GF-D8 (cell line): ENCODE measurements around the gene SLC6A11.
A peak's percentile ranks its signal among the peaks of the same experiment; 100 is the strongest.

Experiments used
- DNase-seq: peaks from one replicate; lab custom pipeline; 2025; lab: John Stamatoyannopoulos, UW

The SLC6A11 gene

DNA sequence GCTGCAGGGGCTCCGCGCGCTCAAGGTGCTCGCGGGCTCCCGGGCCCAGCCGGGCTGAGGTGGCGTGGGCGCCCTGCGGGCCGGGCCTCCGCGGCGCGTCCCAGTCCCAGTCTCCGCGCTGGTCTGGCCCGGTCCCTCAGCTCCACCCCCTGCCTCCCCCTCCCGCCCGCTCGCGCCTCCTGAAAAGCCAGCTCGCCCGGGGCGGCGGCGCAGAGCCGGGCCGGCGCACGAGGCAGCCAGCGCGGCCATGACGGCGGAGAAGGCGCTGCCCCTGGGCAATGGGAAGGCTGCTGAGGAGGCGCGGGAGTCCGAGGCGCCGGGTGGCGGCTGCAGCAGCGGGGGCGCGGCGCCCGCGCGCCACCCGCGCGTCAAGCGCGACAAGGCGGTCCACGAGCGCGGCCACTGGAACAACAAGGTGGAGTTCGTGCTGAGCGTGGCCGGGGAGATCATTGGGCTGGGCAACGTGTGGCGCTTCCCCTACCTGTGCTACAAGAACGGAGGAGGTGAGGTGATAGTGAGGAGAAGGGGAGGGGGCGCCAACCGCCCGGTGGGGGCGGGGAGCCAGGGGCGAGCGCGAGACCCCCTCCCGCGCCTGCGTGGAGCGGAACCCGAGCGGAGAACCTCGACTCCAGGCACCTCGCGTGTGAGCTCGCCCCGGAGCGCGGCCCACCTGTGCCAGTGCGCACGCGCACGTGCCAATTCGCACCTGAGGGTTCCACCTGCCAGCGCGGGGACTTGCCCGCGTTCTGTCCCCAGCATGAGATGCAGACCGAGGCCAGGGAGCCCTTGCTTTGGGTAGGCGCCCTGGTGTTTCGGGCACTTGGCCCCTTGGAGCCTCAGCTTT is at the start of gene SLC6A11:
Gene SLC6A11, plus strand, starts transcription at position 210 of the 844 bp plus-strand sequence. Its CDS starts 38 bp downstream, at position 248.
- no peak for DNase-seq

GRCh38 chr3:10768708-10769394 is 47.2 kb upstream of the SLC6A11 start:
- no peak for DNase-seq

DNA sequence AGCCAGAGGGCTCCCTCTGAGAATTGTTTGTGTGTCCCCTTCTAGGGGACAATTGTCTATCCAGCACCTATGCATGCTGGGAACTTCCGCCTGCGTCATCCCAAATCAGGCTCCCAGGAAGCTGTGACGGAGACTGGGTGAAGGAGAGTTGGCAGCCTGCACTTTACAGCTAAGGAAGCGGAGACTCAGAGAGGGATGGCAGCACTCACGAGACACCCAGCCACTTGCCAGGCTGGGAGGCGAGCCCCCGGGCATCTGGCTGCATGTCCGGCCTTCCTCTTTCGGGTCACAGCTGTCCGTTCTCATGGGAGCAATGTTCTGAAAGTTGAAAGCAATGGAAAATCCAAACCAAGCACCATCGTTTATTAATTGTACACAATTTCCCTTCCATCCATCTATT is 45.5 kb upstream of the SLC6A11 start:
- DNase-seq, result no peak

GRCh38 chr3:10770981-10771380 is 45.0 kb upstream of the SLC6A11 start:
- no peak for DNase-seq

GRCh38 chr3:10771486-10772270 is 44.4 kb upstream of the SLC6A11 start:
- no peak for DNase-seq

DNA sequence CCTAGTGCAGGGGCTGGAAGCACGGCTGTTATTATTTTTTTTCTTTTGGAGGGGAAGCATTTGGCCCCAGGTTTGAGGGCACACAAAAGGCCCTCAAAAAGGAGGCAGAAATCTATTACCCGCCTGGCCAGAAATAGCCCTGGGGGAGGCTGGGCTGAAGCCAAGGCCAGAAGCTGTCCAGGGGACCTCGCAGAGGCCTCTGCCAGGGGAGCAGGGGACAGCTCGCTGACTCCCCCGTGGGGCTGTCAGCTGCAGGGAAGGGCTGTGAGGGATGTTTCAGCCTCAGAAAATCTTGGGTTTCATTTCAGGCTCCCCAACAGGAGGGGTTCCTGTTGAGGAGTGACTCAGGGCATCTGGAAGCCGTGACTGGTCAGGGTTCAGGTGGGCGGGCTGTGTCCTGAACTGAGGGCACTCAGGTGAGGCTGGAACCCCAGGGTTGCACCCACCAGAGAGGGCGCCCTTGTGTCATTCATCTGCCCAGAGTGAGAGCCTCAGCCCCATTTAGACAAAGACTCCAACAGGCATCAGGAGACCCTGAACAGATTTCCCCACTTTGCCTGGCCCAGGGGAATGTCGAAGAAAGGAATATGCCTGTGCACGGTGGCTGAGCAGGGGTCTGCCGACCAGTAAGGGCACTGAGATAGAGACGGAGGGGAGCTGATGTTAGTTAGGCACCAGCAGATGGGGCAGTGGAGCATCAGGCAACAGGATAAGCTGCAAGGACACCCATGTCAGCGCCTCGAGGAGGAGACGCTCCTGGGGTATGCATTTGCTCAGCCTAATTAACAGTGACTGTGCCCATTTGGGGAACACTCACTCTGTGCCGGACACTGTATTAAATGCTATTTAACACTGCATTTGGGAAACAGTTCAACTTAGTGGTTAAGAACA is 43.5 kb upstream of the SLC6A11 start:
- DNase-seq, result no peak

- no peak for DNase-seq
Observed at GRCh38 chr3:10774129-10774670, 41.8 kb upstream of the SLC6A11 start.

DNA sequence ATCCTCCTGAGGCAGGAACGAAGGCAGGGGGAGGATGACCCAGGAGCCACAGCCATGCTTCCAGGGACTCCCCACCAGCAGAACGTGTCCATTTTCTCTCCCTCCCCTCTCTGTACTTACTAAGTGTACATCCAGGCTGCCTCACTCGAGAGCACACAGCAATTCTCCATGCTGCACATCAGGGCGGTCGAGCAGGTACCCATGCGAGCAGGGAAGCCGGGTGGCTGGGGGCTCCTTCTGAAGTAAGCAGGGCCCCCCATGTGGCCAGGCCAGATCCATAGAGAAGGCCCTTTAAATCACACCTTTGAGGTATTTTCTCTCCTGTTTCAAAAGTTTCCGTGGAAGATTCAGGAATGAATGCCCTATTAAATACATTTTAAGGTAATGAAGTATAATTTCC is 41.2 kb upstream of the SLC6A11 start:
- DNase-seq, result no peak

DNA sequence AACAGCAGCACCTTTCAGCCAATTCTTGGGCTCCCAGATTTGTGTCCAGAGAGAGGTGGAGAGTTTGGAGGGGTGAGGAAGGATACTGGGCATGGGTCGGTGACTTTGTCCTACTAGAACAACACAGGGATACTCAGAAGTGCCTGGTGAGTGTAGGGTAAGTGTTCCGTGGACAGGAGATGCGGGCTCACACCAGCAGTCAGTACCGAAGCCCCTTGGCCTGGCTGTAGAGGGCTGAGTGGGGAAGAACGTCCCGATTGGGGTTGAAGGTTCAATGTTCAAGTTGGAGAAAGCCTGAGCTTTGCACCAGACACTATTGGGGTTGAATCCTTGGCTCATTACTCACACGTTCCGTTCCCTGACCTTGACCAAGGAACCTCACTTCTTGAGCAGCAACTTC is 40.8 kb upstream of the SLC6A11 start:
- no peak for DNase-seq

DNA sequence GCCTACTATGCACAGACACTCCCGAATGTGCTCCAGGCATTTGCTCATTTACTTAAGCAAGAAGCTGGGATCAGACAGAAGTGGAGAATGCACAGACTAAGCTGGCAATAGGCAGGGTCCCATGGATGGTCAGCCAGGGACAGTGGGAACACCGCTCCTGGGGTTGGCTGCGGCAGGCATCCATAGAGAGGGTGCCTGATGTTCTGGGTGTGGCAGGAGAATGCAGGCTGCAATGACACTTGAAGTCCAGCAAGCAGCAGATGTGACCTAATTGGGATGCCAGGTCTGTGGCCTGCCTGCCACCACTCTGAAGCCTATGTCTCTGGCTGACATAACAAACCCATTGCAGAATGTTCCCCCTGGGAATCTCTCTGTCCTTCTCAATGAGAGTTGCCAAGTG is 40.2 kb upstream of the SLC6A11 start:
- no peak for DNase-seq

DNA sequence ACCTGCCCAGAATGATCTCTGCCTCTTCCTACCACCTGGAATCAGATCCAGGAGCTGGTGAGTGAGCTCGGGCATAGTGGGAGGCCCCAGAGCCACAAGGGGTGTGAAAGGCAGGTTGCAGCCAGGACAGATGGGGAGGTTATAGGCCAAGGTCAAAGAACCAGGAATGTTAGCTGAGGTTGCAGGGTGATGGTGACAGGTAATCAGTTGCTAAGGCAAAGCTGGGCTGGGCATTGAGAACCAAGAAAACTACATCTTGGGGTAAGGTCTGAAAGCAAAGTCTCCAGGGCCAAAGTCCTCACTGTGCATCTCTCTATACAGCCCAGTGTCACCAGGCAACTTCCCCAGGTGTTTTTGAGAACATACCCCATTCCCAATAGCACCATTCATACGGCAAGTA is 38.4 kb upstream of the SLC6A11 start:
- no peak for DNase-seq

GRCh38 chr3:10778492-10779292 is 37.3 kb upstream of the SLC6A11 start:
- no peak for DNase-seq

DNA sequence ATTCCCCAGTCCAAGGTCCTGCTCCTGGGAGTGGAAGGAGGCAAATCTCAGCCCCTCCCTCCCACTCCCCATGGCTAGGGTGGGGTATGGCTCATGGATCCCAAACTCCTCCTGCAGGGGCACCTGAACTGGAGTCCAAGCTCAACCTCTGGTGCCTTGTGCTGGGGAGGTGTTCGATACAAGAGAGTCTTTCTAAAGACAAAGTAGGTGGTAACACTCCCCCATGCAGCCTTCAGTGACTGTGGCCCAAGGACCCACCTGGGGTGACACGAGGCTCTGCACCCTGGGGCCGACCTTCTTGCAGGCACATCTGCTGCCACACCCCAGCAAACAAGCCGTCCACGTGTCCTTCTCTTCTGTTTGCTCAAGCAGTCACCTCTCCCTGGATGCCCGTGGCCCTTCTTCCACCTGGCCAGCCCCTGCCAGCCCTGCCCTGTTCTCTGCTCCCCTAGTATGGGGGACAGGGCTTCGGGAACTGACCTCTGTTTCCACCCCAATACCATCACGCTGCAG is 36.7 kb upstream of the SLC6A11 start:
- no peak for DNase-seq

- no peak for DNase-seq
Observed at GRCh38 chr3:10780243-10780642, 35.8 kb upstream of the SLC6A11 start.

DNA sequence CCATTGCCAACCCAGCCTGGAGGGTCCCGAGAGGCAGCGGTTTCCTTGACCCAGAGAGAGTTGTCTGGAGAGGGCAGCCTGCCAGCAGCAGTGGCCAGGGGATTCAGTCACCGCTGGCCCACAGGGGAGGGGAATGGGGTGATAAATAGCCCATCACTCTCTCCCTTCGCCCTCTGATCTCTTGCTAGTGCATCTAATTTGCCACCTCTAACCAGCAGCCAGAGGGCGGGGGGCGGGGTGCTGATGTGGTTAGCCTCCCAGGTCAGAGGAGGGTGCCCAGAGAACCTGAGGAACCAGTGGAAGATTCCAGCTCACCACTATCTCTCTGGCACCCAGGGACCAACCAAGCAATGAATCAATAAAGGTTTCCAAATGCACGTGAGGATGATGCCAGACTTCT is 35.1 kb upstream of the SLC6A11 start:
- DNase-seq, result no peak

DNA sequence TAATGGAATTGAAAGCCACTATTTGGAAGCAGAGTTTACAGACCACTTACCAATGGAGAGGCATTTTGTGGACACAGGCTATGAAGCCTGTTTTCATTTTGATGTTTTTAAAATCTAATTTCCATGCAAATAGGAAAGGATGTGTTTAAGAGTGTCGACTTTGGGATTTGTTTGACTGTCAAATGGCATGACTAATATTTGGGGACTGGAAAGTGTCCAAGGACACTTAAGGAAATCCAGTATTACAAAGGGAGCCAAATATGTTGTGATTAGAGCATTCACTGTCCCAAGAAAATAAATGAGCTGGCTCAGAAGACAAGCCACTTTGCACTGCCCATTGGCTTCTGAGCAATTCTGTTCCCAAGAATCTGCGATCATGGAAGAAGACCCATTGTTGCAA is 34.0 kb upstream of the SLC6A11 start:
- no peak for DNase-seq

DNA sequence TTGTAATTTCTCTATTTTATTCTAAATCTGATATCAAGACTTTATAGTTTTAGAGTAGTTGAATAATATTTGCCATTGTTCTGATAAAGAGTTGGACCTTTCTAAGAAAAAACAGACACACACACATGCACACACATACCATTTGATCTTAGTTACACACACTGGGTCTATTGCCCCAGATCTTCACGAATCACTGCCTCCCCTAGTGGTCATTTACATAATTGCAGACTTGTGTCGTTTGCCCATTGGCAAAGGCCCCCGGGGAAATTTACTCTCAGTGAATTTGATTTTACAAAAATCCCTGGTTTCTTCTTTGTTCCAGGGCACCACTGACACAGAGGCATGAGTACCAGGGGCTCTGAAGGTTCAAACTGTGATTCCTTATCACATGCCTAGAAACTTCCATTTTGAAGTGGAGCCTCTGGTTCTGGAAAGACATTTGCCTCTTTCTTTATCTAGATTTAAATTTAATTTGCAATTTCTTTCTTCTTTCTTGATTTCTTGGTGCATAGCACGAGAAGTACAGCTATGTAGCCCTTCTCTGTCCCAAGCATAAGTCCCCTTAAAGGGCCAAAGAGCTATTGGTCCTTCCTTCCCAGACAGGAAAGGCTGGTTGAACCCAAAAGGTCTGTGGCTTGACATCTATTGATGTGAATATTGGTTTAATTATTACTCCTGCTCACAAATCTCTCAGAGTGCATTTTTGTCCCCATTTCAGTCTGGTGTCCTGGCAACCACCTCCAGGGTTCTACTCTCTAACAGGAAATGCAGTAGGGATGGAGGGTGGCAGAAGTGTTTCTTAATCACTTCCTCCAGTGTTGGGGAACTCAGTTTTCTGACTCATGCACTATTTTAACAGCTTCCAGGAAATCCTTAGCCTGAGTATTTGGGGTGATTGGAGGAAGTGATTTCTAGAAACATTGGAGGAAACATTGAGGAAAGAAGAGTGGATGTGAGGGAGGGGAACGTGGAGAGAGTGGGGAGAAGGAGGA is 32.4 kb upstream of the SLC6A11 start:
- DNase-seq, result peak; percentile 11

GRCh38 chr3:10786640-10787039 is 29.4 kb upstream of the SLC6A11 start:
- no peak for DNase-seq

GRCh38 chr3:10788451-10788850 is 27.6 kb upstream of the SLC6A11 start:
- DNase-seq, result no peak
